GM12864 (cell line): Measurements from ENCODE around the gene FBXL20.

ENCODE experiments used
- DNase-seq: peaks from one replicate; pipeline ENCODE4 v3.0.0-alpha.2; 2011; ENCODE audit warnings: low read depth
- H3K4me3 ChIP-seq: 2 replicates; pipeline ENCODE4 v1.5.1; 2011; ENCODE audit warnings: mild to moderate bottlenecking, low read depth, low read length, control low read depth
- TF ChIP-seq, protein P1 (sequence below): IDR thresholded peaks from 2 replicates; pipeline ENCODE4 v1.5.1; 2011; ENCODE audit warnings: low read depth, mild to moderate bottlenecking, moderate library complexity, low read length, control low read depth, inconsistent platforms; ENCODE audit errors: missing control alignments

FBXL20 gene

DNA sequence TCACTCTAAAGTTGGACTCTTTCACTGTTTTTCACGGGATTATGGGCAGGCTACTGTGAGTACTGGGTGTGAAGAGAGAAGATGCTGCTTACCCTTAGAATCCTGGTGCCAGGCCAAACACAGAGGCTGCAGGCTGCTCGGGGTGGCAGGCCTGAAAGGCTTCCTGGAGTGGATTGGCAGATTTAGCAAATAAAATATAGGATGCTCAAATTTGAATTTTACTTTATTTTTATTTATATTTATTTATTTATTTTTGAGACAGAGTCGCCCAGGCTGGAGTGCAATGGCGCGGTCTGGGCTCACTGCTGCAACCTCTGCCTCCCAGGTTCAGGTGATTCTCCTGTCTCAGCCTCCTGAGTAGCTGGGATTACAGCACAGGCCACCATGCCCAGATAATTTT, 160.8 kb downstream of the FBXL20 start:
- no peak for DNase-seq
- TF ChIP-seq, protein P1, sequence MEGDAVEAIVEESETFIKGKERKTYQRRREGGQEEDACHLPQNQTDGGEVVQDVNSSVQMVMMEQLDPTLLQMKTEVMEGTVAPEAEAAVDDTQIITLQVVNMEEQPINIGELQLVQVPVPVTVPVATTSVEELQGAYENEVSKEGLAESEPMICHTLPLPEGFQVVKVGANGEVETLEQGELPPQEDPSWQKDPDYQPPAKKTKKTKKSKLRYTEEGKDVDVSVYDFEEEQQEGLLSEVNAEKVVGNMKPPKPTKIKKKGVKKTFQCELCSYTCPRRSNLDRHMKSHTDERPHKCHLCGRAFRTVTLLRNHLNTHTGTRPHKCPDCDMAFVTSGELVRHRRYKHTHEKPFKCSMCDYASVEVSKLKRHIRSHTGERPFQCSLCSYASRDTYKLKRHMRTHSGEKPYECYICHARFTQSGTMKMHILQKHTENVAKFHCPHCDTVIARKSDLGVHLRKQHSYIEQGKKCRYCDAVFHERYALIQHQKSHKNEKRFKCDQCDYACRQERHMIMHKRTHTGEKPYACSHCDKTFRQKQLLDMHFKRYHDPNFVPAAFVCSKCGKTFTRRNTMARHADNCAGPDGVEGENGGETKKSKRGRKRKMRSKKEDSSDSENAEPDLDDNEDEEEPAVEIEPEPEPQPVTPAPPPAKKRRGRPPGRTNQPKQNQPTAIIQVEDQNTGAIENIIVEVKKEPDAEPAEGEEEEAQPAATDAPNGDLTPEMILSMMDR, result no peak
- no peak overlapping the region for H3K4me3 ChIP-seq

DNA sequence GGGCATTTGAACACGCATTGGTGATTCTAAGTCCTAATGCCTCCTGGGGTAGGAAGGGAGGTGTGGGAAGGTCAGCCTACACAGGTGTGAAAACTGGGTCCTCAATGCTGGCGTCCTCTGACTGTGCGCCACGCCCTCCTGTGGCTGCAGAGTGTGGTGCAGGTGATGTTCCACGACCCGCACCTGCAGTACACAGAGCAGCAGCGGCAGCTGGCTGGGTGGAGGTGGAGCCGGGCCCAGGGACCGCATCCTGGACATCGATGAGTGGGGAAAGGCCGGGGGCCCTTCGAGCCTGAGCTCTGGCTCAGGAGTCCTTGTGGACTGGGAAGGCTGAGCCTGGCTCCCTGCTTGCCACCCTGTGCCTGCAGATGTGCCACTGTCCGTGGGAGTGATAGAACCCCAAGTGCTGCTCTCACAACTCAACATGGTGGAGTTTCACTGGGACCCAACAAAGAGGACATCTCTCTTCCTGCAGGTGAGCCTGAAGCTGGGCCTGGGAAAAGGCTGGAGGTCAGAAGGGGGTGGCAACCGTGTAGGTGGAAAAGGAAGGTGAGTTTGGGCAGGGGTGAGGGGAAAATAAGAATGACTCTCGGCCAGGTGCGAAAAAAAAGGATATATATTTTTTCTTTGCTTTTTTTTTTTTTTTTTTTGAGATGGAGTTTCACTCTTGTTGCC, 161.6 kb downstream of the FBXL20 start:
- DNase-seq, result peak; percentile 19
- TF ChIP-seq, protein P1, result peak; percentile 87
- no peak overlapping the region for H3K4me3 ChIP-seq

DNA sequence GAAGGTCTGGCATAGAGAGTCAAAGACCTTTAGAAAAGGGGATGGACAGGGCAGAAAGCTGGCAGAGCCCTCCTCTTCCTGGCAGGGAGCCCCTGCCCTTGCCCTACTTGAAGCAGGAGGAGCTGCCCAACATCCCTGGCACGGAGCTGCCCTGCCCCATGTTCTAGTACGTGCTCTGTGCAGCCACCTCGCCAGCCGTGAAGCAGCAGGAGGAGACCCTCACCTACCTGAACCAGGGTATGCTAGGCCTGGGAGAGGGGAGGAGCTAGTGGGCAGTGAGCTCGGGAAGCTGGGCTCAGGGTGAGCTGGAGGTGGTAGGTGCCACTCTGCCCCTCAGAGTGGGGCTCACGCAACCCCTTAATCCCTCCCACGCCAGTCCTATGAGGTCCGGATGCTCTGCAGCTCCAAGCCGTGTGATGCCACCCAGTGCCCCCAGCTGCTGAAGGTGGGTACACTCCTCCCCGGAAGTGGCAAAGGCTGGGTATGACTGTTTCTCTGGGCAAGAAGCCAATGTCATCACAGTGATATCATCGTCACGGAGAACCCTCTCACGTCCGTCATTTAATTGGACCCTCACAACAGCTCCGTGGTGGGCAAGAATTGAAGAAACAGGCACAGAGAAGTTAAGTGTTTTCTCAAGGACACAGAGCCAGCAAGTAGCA, 163.0 kb downstream of the FBXL20 start:
- DNase-seq, result no peak
- H3K4me3 ChIP-seq, result no peak overlapping the region
- TF ChIP-seq, protein P1, result no peak

DNA sequence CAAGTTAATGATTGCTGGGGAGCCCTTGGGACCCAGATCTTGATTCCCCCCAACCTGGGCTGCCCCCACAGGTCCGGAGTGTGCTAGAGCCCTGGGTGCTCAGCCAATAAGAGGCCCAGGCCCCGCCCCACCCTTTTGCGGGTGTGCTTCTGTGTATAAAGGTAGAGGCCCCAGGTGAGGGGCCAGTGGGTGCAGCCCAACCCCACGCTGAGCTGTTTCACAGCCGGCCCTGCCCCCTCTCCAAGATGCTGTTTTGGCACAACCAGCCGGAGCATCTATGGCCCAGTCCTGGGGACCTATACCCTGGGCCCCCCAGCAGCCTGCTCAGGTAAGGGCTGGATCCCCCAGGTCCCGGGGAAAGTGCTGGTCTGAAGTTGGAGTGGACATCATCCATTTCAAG, 163.8 kb downstream of the FBXL20 start:
- no peak for DNase-seq
- no peak overlapping the region for H3K4me3 ChIP-seq
- TF ChIP-seq, protein P1, result no peak

DNA sequence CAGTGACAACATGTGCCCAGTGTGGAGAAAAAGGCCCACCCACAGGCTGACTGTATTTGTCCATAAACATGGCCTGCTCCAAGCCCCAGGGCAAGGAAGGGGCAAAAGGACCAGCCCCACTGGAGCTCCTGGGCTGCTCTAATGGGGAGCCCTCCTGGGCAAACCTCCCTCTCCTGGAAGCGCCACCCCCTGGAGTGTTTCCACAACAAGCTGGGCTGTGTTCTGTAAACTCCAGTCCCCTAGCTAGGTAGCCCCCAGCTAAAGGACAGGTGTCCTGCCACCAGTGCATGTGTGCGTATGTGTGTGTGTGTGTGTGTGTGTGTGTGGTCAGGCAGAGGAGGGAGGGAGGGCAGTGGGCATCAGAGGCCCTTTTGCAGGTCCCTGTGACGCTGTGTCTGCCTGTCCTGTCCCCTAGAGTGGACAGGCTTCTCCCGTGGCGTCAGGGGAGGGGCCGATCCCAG, 164.4 kb downstream of the FBXL20 start:
- TF ChIP-seq, protein P1, result no peak
- DNase-seq, result no peak
- H3K4me3 ChIP-seq, result no peak overlapping the region

DNA sequence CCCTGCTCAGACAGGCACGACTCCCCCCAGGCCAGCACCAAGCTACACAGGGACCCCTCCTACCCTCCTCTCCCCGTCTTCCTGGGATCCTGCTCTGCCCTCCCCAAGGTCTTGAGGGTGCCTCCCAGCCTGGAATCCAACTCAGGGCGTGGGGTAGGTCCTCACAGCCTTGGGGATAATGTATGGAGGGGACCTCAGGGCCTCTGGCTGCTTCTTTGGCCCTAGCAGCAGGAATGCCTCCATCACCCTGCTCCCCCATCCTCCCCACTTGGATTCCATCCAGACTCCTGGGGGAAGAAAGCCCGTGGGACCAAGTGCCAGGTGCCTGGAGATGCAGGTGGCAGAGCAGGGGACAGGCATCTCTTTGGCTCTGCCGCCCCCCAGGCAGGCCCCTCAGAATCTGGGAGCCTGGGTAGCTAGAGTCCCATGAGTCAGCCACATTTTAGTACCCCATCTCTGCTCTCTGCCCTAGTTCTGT, 164.9 kb downstream of the FBXL20 start:
- no peak for DNase-seq
- H3K4me3 ChIP-seq, result no peak overlapping the region
- TF ChIP-seq, protein P1, result no peak
